HepG2 (cell line): ENCODE data around the gene GPA33. TPM values are rescaled to one million over a fixed set of nuclear protein-coding genes. Genes with fewer than 3 reads are reported as not detected.

Experiments used
- ATAC-seq: fragments of 200-7000 bp; cut with Tn5 transposase; 3 replicates; pipeline ENCODE4 v1.9.1; 2020; ENCODE audit warnings: mild to moderate bottlenecking, moderate library complexity
- BruUV-seq: library from RNA; stranded (reverse); fragments of 400-500 nt; replicated peaks from 2 replicates; lab custom pipeline; 2021; lab: Mats Ljungman, UMichigan
- CTCF ChIA-PET: fragments of 300-600 bp; formaldehyde crosslinking; extraction: SDS; loops from one replicate; lab custom pipeline; 2021; ENCODE audit warnings: low total read pairs, inconsistent platforms, low intra/inter-chr PET ratio; lab: Yijun Ruan, JAX
- POLR2A ChIA-PET: fragments of 350-600 bp; sonication (Branson Sonifier 250); formaldehyde crosslinking; loops from one replicate; lab custom pipeline; 2020; ENCODE audit warnings: antibody characterized with exemption, inconsistent platforms; lab: Yijun Ruan, JAX
- DNase-seq: peaks from one replicate; pipeline ENCODE4 v3.0.0-alpha.2; 2015; ENCODE audit warnings: low spot score
- FAIRE-seq: peaks from 3 replicates; lab custom pipeline; 2011; peaks lifted over from hg19 to GRCh38; lab: Jason Lieb, UNC
- H2AFZ ChIP-seq: one replicate; pipeline ENCODE4 v1.6.1; 2011; ENCODE audit warnings: low read length, inconsistent platforms
- H3K27ac ChIP-seq: fragments of 300-600 bp; 3 replicates; pipeline ENCODE4 v1.8.0; 2011; ENCODE audit warnings: mixed run types, mild to moderate bottlenecking, mixed read lengths, low read length, inconsistent platforms; ENCODE audit not compliant: insufficient read depth; ENCODE audit errors: extremely low read length
- H3K27me3 ChIP-seq, 2 experiments: fragments of 200-600 bp in 1 of 2; 2 replicates in 1 of 2; 3 replicates in 1 of 2; pipeline versions ENCODE4 v1.6.0 to v1.8.0; 2011; ENCODE audit warnings: low read length in 2 of 2, mild to moderate bottlenecking in 2 of 2, moderate library complexity in 2 of 2, inconsistent platforms in 1 of 2; ENCODE audit not compliant: insufficient read depth in 2 of 2, control insufficient read depth in 1 of 2
- H3K36me3 ChIP-seq, 2 experiments: fragments of 200-600 bp in 1 of 2; replicated peaks in 1 of 2; 2 replicates in 1 of 2; 3 replicates in 1 of 2; pipeline versions ENCODE4 v1.5.1 to v1.8.0; 2011; ENCODE audit warnings: low read length in 2 of 2, inconsistent platforms in 1 of 2; ENCODE audit not compliant: insufficient read depth in 2 of 2, control insufficient read depth in 1 of 2
- H3K4me1 ChIP-seq: 2 replicates; pipeline ENCODE4 v1.5.1; 2012; ENCODE audit warnings: low read length, inconsistent platforms; ENCODE audit not compliant: insufficient read depth
- H3K4me2 ChIP-seq: 2 replicates; pipeline ENCODE4 v1.6.0; 2011; ENCODE audit warnings: low read depth, low read length, inconsistent platforms
- H3K4me3 ChIP-seq, 3 experiments: fragments of 200-600 bp in 1 of 3; sonication (generic), shearing (Covaris generic) in 1 of 3; replicated peaks in 1 of 3; 2 replicates each; pipeline ENCODE4 v1.5.1; 2011 to 2016; ENCODE audit warnings: low read length in 3 of 3, inconsistent platforms in 2 of 3, low read depth in 2 of 3, mild to moderate bottlenecking in 2 of 3, control low read depth in 1 of 3, mixed read lengths in 1 of 3; ENCODE audit not compliant: insufficient read depth in 1 of 3
- H3K79me2 ChIP-seq: one replicate; pipeline ENCODE4 v1.6.1; 2011; ENCODE audit warnings: low read length, inconsistent platforms; ENCODE audit not compliant: insufficient read depth
- H3K9ac ChIP-seq: 2 replicates; pipeline ENCODE4 v1.6.0; 2011; ENCODE audit warnings: mild to moderate bottlenecking, low read depth, low read length, inconsistent platforms; ENCODE audit not compliant: insufficient read depth
- H3K9me3 ChIP-seq: 2 replicates; pipeline ENCODE4 v1.5.1; 2012; ENCODE audit warnings: mild to moderate bottlenecking, low read length
- H4K20me1 ChIP-seq: 2 replicates; pipeline ENCODE4 v1.6.0; 2011; ENCODE audit warnings: inconsistent platforms, mild to moderate bottlenecking, low read length, moderate library complexity; ENCODE audit not compliant: insufficient read depth
- ATM ChIP-seq: fragments of 450-650 bp; IDR thresholded peaks from 2 replicates; pipeline ENCODE4 v1.7.1; 2017; ENCODE audit warnings: mild to moderate bottlenecking, borderline replicate concordance
- BRD4 ChIP-seq: sonication (generic); formaldehyde crosslinking; IDR thresholded peaks from 2 replicates; pipeline ENCODE4 v1.4.0; 2020; ENCODE audit warnings: missing genetic modification reagents
- KDM4B ChIP-seq: sonication (generic); formaldehyde crosslinking; IDR thresholded peaks from 2 replicates; pipeline ENCODE4 v1.4.0; 2020; ENCODE audit warnings: missing genetic modification reagents
- MBNL3 ChIP-seq: fragments of 250-450 bp; sonication (Bioruptor Pico); conservative IDR thresholded peaks from 2 replicates; pipeline ENCODE4 v1.8.0; 2022; ENCODE audit warnings: mild to moderate bottlenecking, inconsistent platforms
- MTA1 ChIP-seq: sonication (generic); formaldehyde crosslinking; IDR thresholded peaks from 2 replicates; pipeline ENCODE4 v1.4.0; 2020; ENCODE audit warnings: missing genetic modification reagents, mild to moderate bottlenecking, borderline replicate concordance
- MYNN ChIP-seq: sonication (generic); formaldehyde crosslinking; IDR thresholded peaks from 2 replicates; pipeline ENCODE4 v1.4.0; 2020; ENCODE audit warnings: mild to moderate bottlenecking, low read depth, missing genetic modification reagents
- NRL ChIP-seq: sonication (generic); formaldehyde crosslinking; IDR thresholded peaks from 2 replicates; pipeline ENCODE4 v1.5.0; 2020; ENCODE audit warnings: missing genetic modification reagents, mild to moderate bottlenecking, moderate library complexity, borderline replicate concordance
- RXRB ChIP-seq: IDR thresholded peaks from 2 replicates; pipeline ENCODE4 v1.6.1; 2016; ENCODE audit warnings: borderline replicate concordance, missing genetic modification reagents, missing compliant biosample characterization
- SOX5 ChIP-seq: IDR thresholded peaks from 2 replicates; pipeline ENCODE4 v1.6.1; 2016; ENCODE audit warnings: borderline replicate concordance
- TAF15 ChIP-seq: fragments of 200-400 bp; formaldehyde crosslinking; IDR thresholded peaks from one replicate; pipeline ENCODE4 v1.6.1; 2018; ENCODE audit warnings: mild to moderate bottlenecking, low read depth, low read length; ENCODE audit not compliant: poor library complexity, severe bottlenecking
- TEAD3 ChIP-seq: optimal IDR thresholded peaks from 2 replicates; pipeline ENCODE3; 2016; ENCODE audit warnings: borderline replicate concordance
- ZEB1 ChIP-seq: IDR thresholded peaks from 2 replicates; pipeline ENCODE4 v1.6.1; 2012; ENCODE audit warnings: mild to moderate bottlenecking, low read depth, inconsistent platforms; ENCODE audit not compliant: insufficient replicate concordance
- ZFAT ChIP-seq: sonication (generic); formaldehyde crosslinking; conservative IDR thresholded peaks from 2 replicates; pipeline ENCODE4 v1.8.1; 2023; ENCODE audit warnings: missing genetic modification reagents, inconsistent platforms
- ZFP82 ChIP-seq: sonication (generic); formaldehyde crosslinking; IDR thresholded peaks from 2 replicates; pipeline ENCODE4 v1.5.1; 2020; ENCODE audit warnings: mild to moderate bottlenecking, missing genetic modification reagents, borderline replicate concordance
- ZNF549 ChIP-seq: sonication (generic); formaldehyde crosslinking; IDR thresholded peaks from 2 replicates; pipeline ENCODE4 v1.5.0; 2020; ENCODE audit warnings: missing genetic modification reagents
- ZNF572 ChIP-seq: sonication (generic); formaldehyde crosslinking; IDR thresholded peaks from 2 replicates; pipeline ENCODE4 v1.5.1; 2020; ENCODE audit warnings: mild to moderate bottlenecking, missing genetic modification reagents
- ZNF749 ChIP-seq: sonication (generic); formaldehyde crosslinking; IDR thresholded peaks from 2 replicates; pipeline ENCODE4 v1.8.0; 2022; ENCODE audit warnings: mild to moderate bottlenecking, missing genetic modification reagents, moderate library complexity, borderline replicate concordance
- ZNF792 ChIP-seq: IDR thresholded peaks from 2 replicates; pipeline ENCODE4 v1.6.1; 2016
- WGBS: methylation state at CpG from one replicate; pipeline ENCODE4 v1.1.6; 2017; ENCODE audit warnings: low lambda C conversion rate; 5-methylcytosine and 5-hydroxymethylcytosine counted together
- in situ Hi-C: cut with HindIII; loops from 2 replicates; pipeline ENCODE4 v1.10.0; 2017; ENCODE audit warnings: low pct_unique_long_range_greater_than_20kb; ENCODE audit not compliant: extremely low pct_ligation_motif_present
- intact Hi-C: fragments of 100-400 bp; cut with micrococcal nuclease; formaldehyde crosslinking; loops from one replicate; pipeline ENCODE4 v1.10.0; 2022; ENCODE audit not compliant: unreplicated experiment
- polyA plus RNA-seq, 8 experiments: library from polyadenylated mRNA; depleted of rRNA in 3 of 8; stranded (reverse) in 7 of 8; unstranded in 1 of 8; fragments of >200 nt; fragmentation: Illumina TruSeq in 4 of 8; extraction: Trizol in 4 of 8; gene quantifications; 2 replicates each; pipeline versions ENCODE4 v1.2.1 to v1.2.3, GENCODE V29; 2011 to 2016; ENCODE audit warnings: low read depth in 4 of 8, missing spikeins in 1 of 8, mixed read lengths in 1 of 8; ENCODE audit not compliant: insufficient read depth in 1 of 8
- total RNA-seq, 5 experiments: library from RNA; depleted of rRNA; stranded (reverse); fragments of >200 nt; fragmentation: Illumina TruSeq; extraction: Trizol; gene quantifications; 2 replicates each; pipeline ENCODE4 v1.2.3, GENCODE V29; 2016; ENCODE audit warnings: low read depth in 1 of 5
- TF ChIP-seq, protein P1 (sequence below): sonication (generic); formaldehyde crosslinking; IDR thresholded peaks from 2 replicates; pipeline ENCODE4 v1.5.0; 2020; ENCODE audit warnings: mild to moderate bottlenecking, missing genetic modification reagents, moderate library complexity

GPA33 gene
- total and polyA plus RNA-seq, 2 of the 13 experiments (the other 11 are each of a cell fraction or from before 2014, with no cell fraction given), result not detected

DNA sequence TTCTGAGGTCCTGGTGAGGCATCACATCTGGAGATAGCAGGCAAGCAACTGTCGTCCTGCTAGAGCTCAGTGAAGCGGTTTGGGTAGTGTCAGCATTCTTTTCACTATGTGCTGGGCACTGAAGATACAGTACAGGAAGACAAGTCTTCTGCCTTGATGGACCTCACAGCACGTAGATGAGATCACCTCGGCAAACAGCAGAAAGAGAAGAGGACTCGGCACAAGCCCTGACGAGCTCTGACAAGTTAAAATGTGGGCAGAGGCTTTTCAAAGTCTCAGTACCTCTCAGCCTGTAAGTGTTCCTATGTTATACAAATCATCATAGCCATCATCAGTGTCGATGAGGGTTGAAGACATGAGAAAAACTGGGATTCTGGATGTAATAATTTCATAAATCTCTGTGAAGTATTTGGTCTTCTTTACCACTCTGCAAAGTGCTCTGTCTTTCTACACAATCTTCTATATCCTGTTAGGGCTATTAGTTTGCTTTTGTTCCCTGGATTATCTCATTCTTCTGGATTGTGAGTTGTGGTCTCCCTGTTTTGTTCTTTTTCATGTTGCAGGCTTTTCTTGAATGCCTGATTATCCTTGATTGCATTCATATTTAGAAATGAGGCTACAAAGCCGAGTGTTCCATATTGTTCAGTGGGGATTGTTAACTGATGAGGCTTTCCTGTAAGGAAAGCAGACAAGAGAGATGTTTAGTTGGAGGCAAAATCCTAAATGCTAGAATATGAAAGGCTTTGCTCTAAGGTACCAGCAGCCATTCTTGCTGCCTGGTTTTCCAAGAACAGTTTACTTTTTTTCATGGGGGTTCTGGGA lies 76.9 kb downstream of the GPA33 start:
- FAIRE-seq, result no peak
- TF ChIP-seq TEAD3 (no peak), BRD4 (CRISPR knock-in tag) (no peak), MYNN (CRISPR knock-in tag) (no peak), ZFAT (CRISPR knock-in tag) (no peak), TAF15 (no peak), ZNF572 (no peak), SOX5 (CRISPR knock-in tag) (no peak), MBNL3 (no peak), ZNF549 (CRISPR knock-in tag) (no peak), ZFP82 (CRISPR knock-in tag) (no peak), NRL (no peak), RXRB (no peak), ZEB1 (no peak), KDM4B (CRISPR knock-in tag) (no peak), ZNF792 (CRISPR knock-in tag) (no peak), ATM (no peak), MTA1 (CRISPR knock-in tag) (no peak), ZNF749 (no peak)
- TF ChIP-seq, protein P1, sequence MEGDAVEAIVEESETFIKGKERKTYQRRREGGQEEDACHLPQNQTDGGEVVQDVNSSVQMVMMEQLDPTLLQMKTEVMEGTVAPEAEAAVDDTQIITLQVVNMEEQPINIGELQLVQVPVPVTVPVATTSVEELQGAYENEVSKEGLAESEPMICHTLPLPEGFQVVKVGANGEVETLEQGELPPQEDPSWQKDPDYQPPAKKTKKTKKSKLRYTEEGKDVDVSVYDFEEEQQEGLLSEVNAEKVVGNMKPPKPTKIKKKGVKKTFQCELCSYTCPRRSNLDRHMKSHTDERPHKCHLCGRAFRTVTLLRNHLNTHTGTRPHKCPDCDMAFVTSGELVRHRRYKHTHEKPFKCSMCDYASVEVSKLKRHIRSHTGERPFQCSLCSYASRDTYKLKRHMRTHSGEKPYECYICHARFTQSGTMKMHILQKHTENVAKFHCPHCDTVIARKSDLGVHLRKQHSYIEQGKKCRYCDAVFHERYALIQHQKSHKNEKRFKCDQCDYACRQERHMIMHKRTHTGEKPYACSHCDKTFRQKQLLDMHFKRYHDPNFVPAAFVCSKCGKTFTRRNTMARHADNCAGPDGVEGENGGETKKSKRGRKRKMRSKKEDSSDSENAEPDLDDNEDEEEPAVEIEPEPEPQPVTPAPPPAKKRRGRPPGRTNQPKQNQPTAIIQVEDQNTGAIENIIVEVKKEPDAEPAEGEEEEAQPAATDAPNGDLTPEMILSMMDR (CRISPR knock-in tag), result no peak

More for the DNA sequence above, 76.9 kb downstream of the GPA33 start:
- no peak overlapping the region for H3K4me2 ChIP-seq
- 0% methylated on average over 8 of the region's 8 CpGs for WGBS
- H3K9ac ChIP-seq, result no peak overlapping the region
- no peaks in the 10 kb centered on the region for H3K27me3 ChIP-seq
- in situ Hi-C loops, result no loop called here
- no peak overlapping the region for H3K4me3 ChIP-seq
- POLR2A ChIA-PET, result no interaction called here
- no peaks in the 10 kb centered on the region for H3K79me2 ChIP-seq
- no peak overlapping the region for H3K27ac ChIP-seq
- no peaks in the 10 kb centered on the region for H4K20me1 ChIP-seq
- intact Hi-C loops, result no loop called here
- no peaks in the 10 kb centered on the region for H3K36me3 ChIP-seq
- H2AFZ ChIP-seq, result no peak overlapping the region
- ATAC-seq, result no peak
- DNase-seq, result no peak
- CTCF ChIA-PET, result no interaction called here
- BruUV-seq, result no TSS peak
- no peaks in the 10 kb centered on the region for H3K9me3 ChIP-seq
- H3K4me1 ChIP-seq, result no peaks in the 10 kb centered on the region
